RWPE1 (cell line): ENCODE data around the gene ST8SIA1.

ENCODE experiments used
- CTCF ChIA-PET: fragments of 350-600 bp; sonication (Branson Sonifier 250); formaldehyde crosslinking; extraction: SDS; loops from one replicate; lab custom pipeline; 2021; lab: Yijun Ruan, JAX
- POLR2A ChIA-PET: fragments of 400-600 bp; formaldehyde crosslinking; extraction: SDS; loops from one replicate; lab custom pipeline; 2020; ENCODE audit warnings: antibody characterized with exemption; ENCODE audit not compliant: low non-redundant PET; lab: Yijun Ruan, JAX
- DNase-seq: peaks from one replicate; pipeline ENCODE4 v3.0.0; 2012; ENCODE audit warnings: low spot score
- H3K27ac ChIP-seq: fragments of 450-650 bp; 2 replicates; pipeline ENCODE4 v1.5.1; 2017
- CTCF ChIP-seq: fragments of 450-650 bp; conservative IDR thresholded peaks from 2 replicates; pipeline ENCODE4 v1.5.1; 2017; ENCODE audit warnings: low read depth, mild to moderate bottlenecking

ST8SIA1 gene

GRCh38 chr12:22223356-22223755, 111.2 kb downstream of the ST8SIA1 start:
- DNase-seq = no peak
- POLR2A ChIA-PET = no interaction called here
- CTCF ChIA-PET = interaction anchor here (0.6 kb wide), 2 partner anchors 36 to 1377 kb away, joined by 3 to 10 read pairs; no protein-coding TSS in a partner anchor
- no peak for TF ChIP-seq CTCF
- H3K27ac ChIP-seq = no peak overlapping the region

GRCh38 chr12:22217556-22217955, 117.0 kb downstream of the ST8SIA1 start:
- no peak for DNase-seq

GRCh38 chr12:22215467-22216253, 118.8 kb downstream of the ST8SIA1 start:
- ChIA-PET POLR2A (no interaction called here), CTCF (interaction anchor here (0.7 kb wide), 1 partner anchor 420 kb away, joined by 4 read pairs; no protein-coding TSS in a partner anchor)
- no peak for DNase-seq
- H3K27ac ChIP-seq = no peak overlapping the region
- no peak for TF ChIP-seq CTCF

More at GRCh38 chr12:22217556-22217955, 117.0 kb downstream of the ST8SIA1 start:
- no peak overlapping the region for H3K27ac ChIP-seq
- ChIA-PET CTCF (no interaction called here), POLR2A (no interaction called here)
- no peak for TF ChIP-seq CTCF

- H3K27ac ChIP-seq = no peak overlapping the region
- CTCF ChIA-PET = no interaction called here
- POLR2A ChIA-PET = no interaction called here
- TF ChIP-seq CTCF = no peak
- no peak for DNase-seq
Measured at GRCh38 chr12:22211128-22211527, 123.4 kb downstream of the ST8SIA1 start.

GRCh38 chr12:22209422-22209821, 125.1 kb downstream of the ST8SIA1 start:
- CTCF ChIA-PET = no interaction called here
- no peak for TF ChIP-seq CTCF
- DNase-seq = no peak
- H3K27ac ChIP-seq = no peak overlapping the region
- POLR2A ChIA-PET = no interaction called here

GRCh38 chr12:22206111-22206728, 128.3 kb downstream of the ST8SIA1 start:
- DNase-seq = peak; percentile 20
- no peak overlapping the region for H3K27ac ChIP-seq
- CTCF ChIA-PET = no interaction called here
- no peak for TF ChIP-seq CTCF
- POLR2A ChIA-PET = no interaction called here
